HUES64 (cell line): ENCODE results near the gene LUC7L3.
"Not testable (repeated sequence)": the region's sequence is repeated elsewhere in the genome, so short reads cannot be mapped to it uniquely, and the experiment has no call there.

Experiments
- H3K27ac ChIP-seq: 2 replicates; pipeline ENCODE4 v1.7.0; 2013; ENCODE audit warnings: low read depth, low read length, inconsistent platforms
- H3K27me3 ChIP-seq: 2 replicates; pipeline ENCODE4 v1.6.1; 2013; ENCODE audit warnings: mild to moderate bottlenecking, low read length; ENCODE audit not compliant: insufficient read depth
- H3K36me3 ChIP-seq: 2 replicates; pipeline ENCODE4 v1.6.1; 2013; ENCODE audit warnings: mild to moderate bottlenecking, low read length; ENCODE audit not compliant: insufficient read depth
- H3K4me1 ChIP-seq: 2 replicates; pipeline ENCODE4 v1.6.1; 2013; ENCODE audit warnings: mild to moderate bottlenecking, low read length, moderate library complexity; ENCODE audit not compliant: insufficient read depth
- H3K4me3 ChIP-seq: 2 replicates; pipeline ENCODE4 v1.5.1; 2013; ENCODE audit warnings: mild to moderate bottlenecking, low read length, moderate library complexity
- H3K9ac ChIP-seq: 2 replicates; pipeline ENCODE4 v1.6.1; 2013; ENCODE audit warnings: mild to moderate bottlenecking, low read depth, low read length
- H3K9me3 ChIP-seq: 2 replicates; pipeline ENCODE4 v1.6.1; 2013; ENCODE audit warnings: low read depth, low read length; ENCODE audit not compliant: insufficient read depth
- WGBS: fragments of 150-250, 120-280 bp; methylation state at CpG from one replicate; pipeline ENCODE4 v1.1.7; 2013; ENCODE audit warnings: missing lambda C conversion rate; 5-methylcytosine and 5-hydroxymethylcytosine counted together

The LUC7L3 gene

DNA sequence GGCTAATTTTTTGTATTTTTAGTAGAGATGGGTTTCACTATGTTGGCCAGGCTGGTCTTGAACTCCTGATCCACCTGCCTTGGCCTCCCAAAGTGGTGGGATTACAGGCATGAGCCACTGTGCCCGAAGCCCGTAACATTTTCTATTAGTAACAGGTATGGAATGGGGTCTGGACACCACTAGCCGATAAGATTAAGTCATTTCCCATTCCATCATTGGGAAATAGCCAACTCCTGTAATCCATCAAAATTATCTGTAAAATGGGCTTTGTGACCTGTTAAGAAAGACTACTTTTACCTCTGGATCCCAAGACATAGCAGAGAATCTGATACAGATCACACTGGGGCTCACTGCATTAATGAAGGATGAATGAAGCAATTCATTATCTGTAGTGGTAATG lies 3.9 kb upstream of the LUC7L3 start:
- H3K4me3 ChIP-seq: no peak overlapping the region
- H3K9me3 ChIP-seq: no peaks in the 10 kb centered on the region
- H3K36me3 ChIP-seq: no peaks in the 10 kb centered on the region
- H3K9ac ChIP-seq: no peak overlapping the region
- 100% methylated on average over 3 of the region's 3 CpGs for WGBS
- H3K4me1 ChIP-seq: no peaks in the 10 kb centered on the region; the same call in 1 of the 2 replicates
- H3K27ac ChIP-seq: no peak overlapping the region
- H3K27me3 ChIP-seq: no peaks in the 10 kb centered on the region

GRCh38 chr17:50719924-50720794 lies 756 bp downstream of the LUC7L3 start:
- peaks cover 18% of the 10 kb centered on the region for H3K4me1 ChIP-seq
- under 1% methylated on average over 24 of the region's 25 CpGs for WGBS
- peak overlapping the region; percentile 99 for H3K27ac ChIP-seq
- no peaks in the 10 kb centered on the region for H3K27me3 ChIP-seq
- 0 out of 2 replicates have a peak, but pooled peaks cover 2% of the 10 kb centered on the region for H3K36me3 ChIP-seq
- H3K4me3 ChIP-seq: peak overlapping the region; percentile 88
- H3K9me3 ChIP-seq: no peaks in the 10 kb centered on the region
- peak overlapping the region; percentile 99 for H3K9ac ChIP-seq

DNA sequence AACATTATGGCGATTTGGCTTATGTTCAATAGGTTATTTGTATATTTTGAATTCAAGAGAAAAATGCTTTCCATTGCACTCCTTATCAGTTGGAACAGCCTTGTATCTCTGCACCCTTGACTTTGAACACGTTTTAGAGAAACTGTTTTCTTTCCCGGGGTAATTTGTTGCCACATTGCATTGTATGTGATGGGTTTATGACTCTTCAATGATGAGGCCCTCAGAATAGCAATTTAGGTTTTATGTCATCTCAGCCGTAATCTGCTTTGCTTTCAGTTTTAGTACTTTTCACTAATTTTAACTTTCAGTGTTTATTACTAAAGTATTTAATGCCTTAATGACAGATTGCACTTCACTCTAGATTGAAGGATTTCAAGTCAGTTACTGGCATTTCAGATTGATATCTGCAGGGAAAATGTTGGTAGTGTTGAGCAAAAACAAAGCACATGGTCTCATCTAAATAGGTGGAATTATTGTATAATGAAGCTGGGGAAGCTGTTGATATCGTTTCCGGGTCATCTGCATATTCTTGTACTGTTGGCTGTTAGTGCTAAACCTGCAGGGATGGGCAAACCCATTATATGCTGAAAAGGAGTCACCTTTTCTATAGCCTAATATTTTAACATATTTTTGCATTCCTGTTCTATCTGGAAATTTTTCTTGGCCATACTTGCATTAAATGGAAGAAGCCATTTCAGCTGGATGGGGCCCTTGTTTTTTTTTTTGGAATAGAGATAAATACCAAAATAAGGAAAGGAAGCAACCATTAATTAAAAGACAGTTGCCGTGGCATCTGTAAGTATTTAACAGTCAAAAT lies 2.0 kb downstream of the LUC7L3 start:
- Histone ChIP-seq H3K27ac (no peak overlapping the region), H3K27me3 (no peaks in the 10 kb centered on the region), H3K36me3 (0 out of 2 replicates have a peak, but pooled peaks cover 3% of the 10 kb centered on the region), H3K4me1 (peaks cover 24% of the 10 kb centered on the region), H3K9me3 (no peaks in the 10 kb centered on the region), H3K4me3 (peak overlapping the region; percentile 88), H3K9ac (peak overlapping the region; percentile 99)
- WGBS: 24% methylated on average over 5 of the region's 7 CpGs

DNA sequence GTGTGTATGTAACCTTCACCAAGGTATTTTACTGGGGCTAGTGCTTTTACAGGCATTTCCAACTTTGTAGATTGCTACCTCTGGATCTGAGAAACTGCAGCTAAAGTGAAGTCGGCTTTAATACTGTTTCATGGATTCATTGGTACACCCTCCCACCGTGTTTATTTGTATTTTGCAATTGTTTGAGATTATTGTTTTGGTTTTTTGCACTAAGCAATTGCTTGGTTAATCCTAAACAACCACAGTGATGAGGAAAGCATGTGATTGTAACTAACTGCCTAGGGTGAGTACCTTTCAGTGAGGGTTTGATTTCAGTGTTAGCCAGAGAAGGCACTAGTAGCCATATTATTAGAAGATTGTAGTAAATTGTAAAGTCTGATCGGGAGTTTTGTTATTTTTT lies 3.3 kb downstream of the LUC7L3 start:
- Histone ChIP-seq H3K4me3 (peak overlapping the region; percentile 11), H3K9me3 (no peaks in the 10 kb centered on the region), H3K27me3 (no peaks in the 10 kb centered on the region), H3K4me1 (peaks cover 31% of the 10 kb centered on the region), H3K9ac (no peak overlapping the region), H3K27ac (no peak overlapping the region), H3K36me3 (0 out of 2 replicates have a peak, but pooled peaks cover 5% of the 10 kb centered on the region)
- 80% methylated on average over 3 of the region's 3 CpGs for WGBS

GRCh38 chr17:50724622-50725021 lies 5.2 kb downstream of the LUC7L3 start:
- WGBS: 99% methylated on average over 5 of the region's 6 CpGs
- H3K4me1 ChIP-seq: peaks cover 31% of the 10 kb centered on the region

GRCh38 chr17:50725769-50726655 lies 6.6 kb downstream of the LUC7L3 start:
- H3K9ac ChIP-seq: no peak overlapping the region
- H3K4me3 ChIP-seq: no peak overlapping the region
- WGBS: 94% methylated on average over 11 of the region's 12 CpGs
- peaks cover 31% of the 10 kb centered on the region for H3K4me1 ChIP-seq
- no peak overlapping the region for H3K27ac ChIP-seq
- no peaks in the 10 kb centered on the region for H3K9me3 ChIP-seq
- H3K27me3 ChIP-seq: no peaks in the 10 kb centered on the region
- H3K36me3 ChIP-seq: peaks cover 11% of the 10 kb centered on the region; the same call in 1 of the 2 replicates

More at GRCh38 chr17:50724622-50725021, 5.2 kb downstream of the LUC7L3 start:
- not testable (repeated sequence) for H3K9me3 ChIP-seq, H3K4me3 ChIP-seq, H3K9ac ChIP-seq, H3K27me3 ChIP-seq, H3K27ac ChIP-seq
- H3K36me3 ChIP-seq: peaks cover 11% of the 10 kb centered on the region; the same call in 1 of the 2 replicates

DNA sequence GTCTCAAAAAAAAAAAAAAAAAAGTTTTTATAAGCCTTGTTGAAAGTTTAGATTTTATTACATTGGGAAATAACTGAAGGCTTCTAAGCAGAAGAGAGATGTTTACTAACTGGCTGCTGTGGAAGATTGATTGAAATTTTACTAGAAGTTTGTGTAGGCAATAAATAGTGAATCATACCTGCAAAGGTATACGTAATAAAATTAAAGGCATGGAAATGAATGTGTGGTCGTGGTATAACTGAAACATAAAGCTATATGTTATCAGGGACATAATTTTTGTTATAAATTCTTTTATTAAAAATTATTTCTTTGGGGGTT lies 8.7 kb downstream of the LUC7L3 start:
- Histone ChIP-seq H3K27ac (no peak overlapping the region), H3K4me3 (no peak overlapping the region), H3K4me1 (peaks cover 13% of the 10 kb centered on the region), H3K27me3 (no peaks in the 10 kb centered on the region), H3K9ac (no peak overlapping the region), H3K36me3 (peaks cover 11% of the 10 kb centered on the region; the same call in 1 of the 2 replicates), H3K9me3 (no peaks in the 10 kb centered on the region)
- WGBS: 100% methylated on average over 1 of the region's 2 CpGs

DNA sequence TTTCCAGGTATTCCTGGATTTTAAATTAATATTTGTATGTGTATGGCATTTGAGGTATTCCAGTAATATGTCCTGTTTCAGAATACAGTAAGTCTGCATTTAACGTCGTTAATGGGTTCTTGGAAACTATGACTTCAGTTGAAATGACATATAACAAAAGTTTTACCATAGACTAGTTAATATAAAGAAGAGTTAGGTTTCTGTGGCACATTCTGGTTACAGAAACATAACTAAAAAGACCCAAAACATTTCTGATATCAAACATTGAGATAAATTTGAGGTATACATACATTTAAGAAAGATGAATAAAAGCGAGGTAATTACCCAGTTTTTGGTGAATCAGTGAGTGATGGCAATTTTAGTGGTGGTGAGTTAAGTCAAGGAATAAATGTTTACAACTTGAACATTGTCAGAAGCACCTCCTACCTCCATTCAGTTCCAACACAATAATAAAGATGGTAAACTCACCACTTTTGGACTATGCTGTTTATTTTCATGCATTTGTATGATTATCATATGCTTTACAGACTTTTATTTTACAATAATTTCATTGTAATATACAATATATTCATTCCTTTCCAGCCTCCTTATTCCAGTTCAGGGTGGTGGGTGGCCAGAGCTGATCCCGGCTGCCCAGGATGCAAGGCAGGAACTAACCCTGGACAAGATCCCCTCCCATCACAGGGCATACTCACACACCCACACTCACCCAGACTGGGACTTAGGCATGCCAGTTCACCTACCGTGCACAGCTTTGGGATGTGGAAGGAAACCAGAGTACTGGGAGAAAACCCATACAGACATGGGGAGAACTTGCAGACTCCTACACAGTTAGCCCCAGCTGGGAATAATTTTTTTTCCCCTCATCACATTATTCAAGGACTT lies 9.7 kb downstream of the LUC7L3 start:
- Histone ChIP-seq H3K27me3 (no peaks in the 10 kb centered on the region), H3K9me3 (no peaks in the 10 kb centered on the region), H3K4me3 (no peak overlapping the region), H3K9ac (no peak overlapping the region), H3K4me1 (peaks cover 13% of the 10 kb centered on the region), H3K36me3 (peaks cover 11% of the 10 kb centered on the region; the same call in 1 of the 2 replicates), H3K27ac (no peak overlapping the region)
- 87% methylated on average over 5 of the region's 5 CpGs for WGBS

GRCh38 chr17:50731575-50732460 lies 12.4 kb downstream of the LUC7L3 start:
- H3K27me3 ChIP-seq: no peaks in the 10 kb centered on the region
- H3K9me3 ChIP-seq: no peaks in the 10 kb centered on the region
- H3K36me3 ChIP-seq: peaks cover 10% of the 10 kb centered on the region; the same call in 1 of the 2 replicates
- no peak overlapping the region for H3K4me3 ChIP-seq
- no peak overlapping the region for H3K9ac ChIP-seq
- peaks cover 7% of the 10 kb centered on the region; the same call in 1 of the 2 replicates for H3K4me1 ChIP-seq
- 96% methylated on average over 7 of the region's 7 CpGs for WGBS
- no peak overlapping the region for H3K27ac ChIP-seq
